AG09309 (cell line): Measurements from ENCODE around the gene C12orf75.

Source experiments
- DNase-seq: peaks from one replicate; pipeline ENCODE4 v3.0.0-alpha.2; 2010; ENCODE audit warnings: low read depth
- H3K4me3 ChIP-seq: 2 replicates; pipeline ENCODE4 v1.5.1; 2011; ENCODE audit warnings: mild to moderate bottlenecking, low read depth, low read length, moderate library complexity; ENCODE audit not compliant: control insufficient read depth
- CTCF ChIP-seq: IDR thresholded peaks from 2 replicates; pipeline ENCODE4 v1.5.1; 2011; ENCODE audit warnings: mild to moderate bottlenecking, low read depth, low read length, inconsistent platforms; ENCODE audit not compliant: insufficient read depth, control insufficient read depth; ENCODE audit errors: missing control alignments

C12orf75 gene

GRCh38 chr12:105330283-105330930 is at the start of gene C12orf75:
Gene C12orf75 (plus strand): TSS chr12:105330691. CDS start chr12:105330892, 201 bp downstream.
- H3K4me3 ChIP-seq = peak within 1 kb of the TSS; percentile 98

GRCh38 chr12:105280966-105281693 is 49.4 kb upstream of the C12orf75 start:
- DNase-seq = no peak
- no peak for TF ChIP-seq CTCF

More at GRCh38 chr12:105330283-105330930, at the start of gene C12orf75:
- no peak for DNase-seq
- TF ChIP-seq CTCF = no peak

GRCh38 chr12:105281694-105282049 is 48.8 kb upstream of the C12orf75 start:
- no peak for TF ChIP-seq CTCF
- H3K4me3 ChIP-seq = no peak overlapping the region
- no peak for DNase-seq

More at GRCh38 chr12:105280966-105281693, 49.4 kb upstream of the C12orf75 start:
- H3K4me3 ChIP-seq = no peak overlapping the region

- DNase-seq = no peak
- TF ChIP-seq CTCF = no peak
- H3K4me3 ChIP-seq = no peak overlapping the region
These were observed 45.1 kb upstream of the C12orf75 start for GRCh38 chr12:105285378-105285777.

- DNase-seq = no peak
- no peak overlapping the region for H3K4me3 ChIP-seq
- TF ChIP-seq CTCF = no peak
These were observed 43.1 kb upstream of the C12orf75 start for GRCh38 chr12:105287408-105287807.

GRCh38 chr12:105288311-105288996 is 42.0 kb upstream of the C12orf75 start:
- DNase-seq = no peak
- no peak overlapping the region for H3K4me3 ChIP-seq
- TF ChIP-seq CTCF = no peak
